Cardiac atrium fibroblast (primary cell): ENCODE measurements around the gene MAN1A1. TPM values are rescaled to one million over a fixed set of nuclear protein-coding genes. Genes with fewer than 3 reads are reported as not detected.

ENCODE experiments used
- total RNA-seq: library from RNA; depleted of rRNA; stranded (reverse); fragments of >200 nt; gene quantifications from 2 replicates; pipeline ENCODE4 v1.2.3, GENCODE V29; 2015

The MAN1A1 gene
- total RNA-seq, result 32.7 and 34.8 TPM in 2 replicates

GRCh38 chr6:119349361-119350201, at the start of gene MAN1A1:
MAN1A1 (minus strand) TSS chr6:119349761; CDS start chr6:119349065, 696 bp downstream.

